ENCODE data around the gene SPINT4. TPM values are rescaled to one million over a fixed set of nuclear protein-coding genes. Genes with fewer than 3 reads are reported as not detected.

The SPINT4 gene
- polyA plus RNA-seq, 4 donors: not detected

GRCh38 chr20:45771182-45771759 is 49.1 kb downstream of the SPINT4 start:
- H3K36me3 ChIP-seq (ENCODE audit: control insufficient read depth in 3 of 3, insufficient read depth in 2 of 3, low read depth in 1 of 3, low read length in 3 of 3): no peaks in the 10 kb centered on the region
- no peak overlapping the region for H3K4me3 ChIP-seq (ENCODE audit: low read depth in 1 of 3, low read length in 3 of 3)
- H3K9me3 ChIP-seq (ENCODE audit: control insufficient read depth in 2 of 2, insufficient read depth in 1 of 2, low read depth in 1 of 2, low read length in 1 of 2): no peaks in the 10 kb centered on the region
- FAIRE-seq (no peak), DNase-seq (peak; percentile 94 to 96)
- H3K4me1 ChIP-seq (ENCODE audit: control insufficient read depth in 3 of 3, insufficient read depth in 2 of 3, low read depth in 1 of 3, low read length in 2 of 3): peaks cover 0 to 12% (median 2%) of the 10 kb centered on the region in 3 donors
- H3K27ac ChIP-seq (ENCODE audit: low read depth in 1 of 3, low read length in 2 of 3): no peak overlapping the region
- whole genome bisulfite sequencing, 3 donors: 28 to 39% (median 31%) methylated on average over 5 of the region's 5 CpGs
- H3K27me3 ChIP-seq (ENCODE audit: control insufficient read depth in 3 of 3, insufficient read depth in 3 of 3, low read length in 3 of 3): no peaks in the 10 kb centered on the region

DNA sequence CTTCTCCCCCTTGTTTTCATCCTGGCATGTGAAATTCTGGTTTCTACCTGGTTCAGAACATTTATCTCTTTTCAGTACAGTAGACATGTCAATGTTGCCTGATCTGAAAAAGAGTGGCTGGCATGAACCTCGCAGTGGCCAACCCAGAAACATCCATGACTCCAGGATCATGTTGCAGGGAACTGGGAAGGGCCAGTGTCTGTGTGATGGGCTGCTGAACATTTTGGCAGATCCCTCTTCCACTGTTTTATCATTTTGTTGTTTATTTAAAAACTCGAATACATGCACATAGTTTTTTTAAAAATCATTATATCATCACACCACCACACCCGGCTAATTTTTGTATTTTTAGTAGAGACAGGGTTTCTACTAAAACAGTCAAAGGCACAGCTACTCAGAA is 50.5 kb downstream of the SPINT4 start:
- FAIRE-seq (no peak), DNase-seq (no peak)
- no peak overlapping the region for H3K4me3 ChIP-seq (ENCODE audit: low read depth in 1 of 3, low read length in 3 of 3)

GRCh38 chr20:45774945-45775344 is 52.8 kb downstream of the SPINT4 start:
- WGBS, 3 donors: 13 to 54% (median 51%) methylated on average over 1 to 2 of the region's 2 CpGs
- no peak overlapping the region for H3K27ac ChIP-seq (ENCODE audit: low read depth in 1 of 3, low read length in 2 of 3)
- no peak for FAIRE-seq
- H3K4me1 ChIP-seq (ENCODE audit: control insufficient read depth in 3 of 3, insufficient read depth in 2 of 3, low read depth in 1 of 3, low read length in 2 of 3): peaks cover 0 to 19% (median 2%) of the 10 kb centered on the region in 3 donors
- peak in 1 of 2 donors; percentile 19 for DNase-seq
- H3K4me3 ChIP-seq (ENCODE audit: low read depth in 1 of 3, low read length in 3 of 3): no peak overlapping the region
- no peaks in the 10 kb centered on the region for H3K36me3 ChIP-seq (ENCODE audit: control insufficient read depth in 3 of 3, insufficient read depth in 2 of 3, low read depth in 1 of 3, low read length in 3 of 3)
- H3K27me3 ChIP-seq (ENCODE audit: control insufficient read depth in 3 of 3, insufficient read depth in 3 of 3, low read length in 3 of 3): no peaks in the 10 kb centered on the region
- no peaks in the 10 kb centered on the region for H3K9me3 ChIP-seq (ENCODE audit: control insufficient read depth in 2 of 2, insufficient read depth in 1 of 2, low read depth in 1 of 2, low read length in 1 of 2)

More for the DNA sequence above, 50.5 kb downstream of the SPINT4 start:
- Histone ChIP-seq H3K4me1 (ENCODE audit: control insufficient read depth in 3 of 3, insufficient read depth in 2 of 3, low read depth in 1 of 3, low read length in 2 of 3) (peaks cover 0 to 12% (median 2%) of the 10 kb centered on the region in 3 donors), H3K27ac (ENCODE audit: low read depth in 1 of 3, low read length in 2 of 3) (no peak overlapping the region), H3K27me3 (ENCODE audit: control insufficient read depth in 3 of 3, insufficient read depth in 3 of 3, low read length in 3 of 3) (no peaks in the 10 kb centered on the region), H3K9me3 (ENCODE audit: control insufficient read depth in 2 of 2, insufficient read depth in 1 of 2, low read depth in 1 of 2, low read length in 1 of 2) (no peaks in the 10 kb centered on the region), H3K36me3 (ENCODE audit: control insufficient read depth in 3 of 3, insufficient read depth in 2 of 3, low read depth in 1 of 3, low read length in 3 of 3) (no peaks in the 10 kb centered on the region)
- WGBS, 3 donors: 60 to 77% (median 70%) methylated on average over 3 of the region's 3 CpGs

DNA sequence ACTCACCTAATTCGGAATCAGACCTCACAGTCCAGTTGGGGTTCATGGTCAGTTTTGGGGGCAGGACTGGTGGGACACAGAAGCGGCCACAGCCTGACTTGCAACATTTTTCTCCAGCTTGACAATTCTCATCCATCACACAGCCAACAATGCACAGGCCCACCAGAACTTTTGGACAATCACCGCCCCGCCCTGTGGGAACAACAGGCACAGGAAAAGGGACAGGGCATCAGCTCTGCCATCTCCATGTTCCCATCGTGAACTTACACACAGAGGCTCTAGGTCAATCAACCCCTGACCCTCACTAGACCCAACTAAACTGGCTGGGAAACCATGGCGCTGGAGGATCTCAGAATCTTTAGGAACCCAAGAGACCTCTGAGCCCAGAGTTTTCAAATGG is 53.3 kb downstream of the SPINT4 start:
- FAIRE-seq (no peak), DNase-seq (no peak)
- Histone ChIP-seq H3K27ac (ENCODE audit: low read depth in 1 of 3, low read length in 2 of 3) (no peak overlapping the region), H3K36me3 (ENCODE audit: control insufficient read depth in 3 of 3, insufficient read depth in 2 of 3, low read depth in 1 of 3, low read length in 3 of 3) (no peaks in the 10 kb centered on the region), H3K4me3 (ENCODE audit: low read depth in 1 of 3, low read length in 3 of 3) (no peak overlapping the region), H3K4me1 (ENCODE audit: control insufficient read depth in 3 of 3, insufficient read depth in 2 of 3, low read depth in 1 of 3, low read length in 2 of 3) (peaks cover 0 to 19% (median 2%) of the 10 kb centered on the region in 3 donors), H3K9me3 (ENCODE audit: control insufficient read depth in 2 of 2, insufficient read depth in 1 of 2, low read depth in 1 of 2, low read length in 1 of 2) (no peaks in the 10 kb centered on the region), H3K27me3 (ENCODE audit: control insufficient read depth in 3 of 3, insufficient read depth in 3 of 3, low read length in 3 of 3) (no peaks in the 10 kb centered on the region)
- 81 to 87% (median 87%) methylated on average over 6 of the region's 6 CpGs for WGBS, 3 donors

Other genes starting within 250 kb of the SPINT4 start
- not detected for gene SPINT3, start 206.7 kb upstream of the SPINT4 start, polyA plus RNA-seq
- not detected for gene WFDC6, start 182.9 kb upstream of the SPINT4 start, polyA plus RNA-seq
- not detected for gene EPPIN, start 174.9 kb upstream of the SPINT4 start, polyA plus RNA-seq
- not detected for gene WFDC8, start 143.1 kb upstream of the SPINT4 start, polyA plus RNA-seq
- not detected for gene WFDC10A, start 92.6 kb upstream of the SPINT4 start, polyA plus RNA-seq
- not detected for gene WFDC9, start 91.1 kb upstream of the SPINT4 start, polyA plus RNA-seq
- gene WFDC11, start 52.1 kb upstream of the SPINT4 start, polyA plus RNA-seq: not detected
- under 1 TPM in 1 of 4 donors, not detected in 3; 0.04 TPM for gene WFDC13, start 20.3 kb upstream of the SPINT4 start, polyA plus RNA-seq
- gene WFDC10B, start 17.3 kb upstream of the SPINT4 start, polyA plus RNA-seq: under 1 TPM in 1 of 4 donors, not detected in 3; 0.16 TPM
- gene WFDC3, start 69.5 kb downstream of the SPINT4 start, polyA plus RNA-seq: under 1 TPM in 2 of 4 donors, not detected in 2; 0.44 to 0.81 TPM
- gene DNTTIP1, start 69.6 kb downstream of the SPINT4 start, polyA plus RNA-seq: 10 to 100 TPM; 27.9 to 42.7 (median 36.9) TPM
- gene UBE2C, start 90.3 kb downstream of the SPINT4 start, polyA plus RNA-seq: 10 to 100 TPM; 10.8 to 99.6 (median 24.0) TPM
- 10 to 100 TPM in 2 of 4 donors, 1 to 10 TPM in 2; 2.6 to 23.7 (median 13.5) TPM for gene TNNC2, start 105.0 kb downstream of the SPINT4 start, polyA plus RNA-seq
- 10 to 100 TPM in 2 of 4 donors, 1 to 10 TPM in 2; 7.8 to 14.6 (median 10.1) TPM for gene SNX21, start 111.5 kb downstream of the SPINT4 start, polyA plus RNA-seq
- gene ACOT8, start 135.0 kb downstream of the SPINT4 start, polyA plus RNA-seq: 100 to 1,000 TPM in 1 of 4 donors, 10 to 100 TPM in 3; 28.6 to 123 (median 47.6) TPM
- gene ZSWIM3, start 135.3 kb downstream of the SPINT4 start, polyA plus RNA-seq: 1 to 10 TPM; 2.7 to 6.8 (median 4.1) TPM
- 10 to 100 TPM in 1 of 4 donors, 1 to 10 TPM in 3; 2.5 to 17.1 (median 3.6) TPM for gene ZSWIM1, start 158.9 kb downstream of the SPINT4 start, polyA plus RNA-seq
- 10 to 100 TPM in 1 of 4 donors, 1 to 10 TPM in 1, not detected in 2; 1.8 to 16.4 TPM for gene SPATA25, start 165.3 kb downstream of the SPINT4 start, polyA plus RNA-seq
- gene NEURL2, start 168.9 kb downstream of the SPINT4 start, polyA plus RNA-seq: 10 to 100 TPM in 1 of 4 donors, 1 to 10 TPM in 3; 2.9 to 20.2 (median 4.0) TPM
- 1,000 to 10,000 TPM in 1 of 4 donors, 100 to 1,000 TPM in 2, 10 to 100 TPM in 1; 78.9 to 1,454 (median 115) TPM for gene CTSA, start 169.0 kb downstream of the SPINT4 start, polyA plus RNA-seq
- gene PLTP, start 189.8 kb downstream of the SPINT4 start, polyA plus RNA-seq: 10 to 100 TPM in 3 of 4 donors, 1 to 10 TPM in 1; 2.0 to 67.4 (median 17.1) TPM
- 10 to 100 TPM; 16.1 to 30.0 (median 26.8) TPM for gene PCIF1, start 212.3 kb downstream of the SPINT4 start, polyA plus RNA-seq
- 10 to 100 TPM; 10.7 to 20.8 (median 13.1) TPM for gene ZNF335, start 249.9 kb downstream of the SPINT4 start, polyA plus RNA-seq

Measured in small intestine (tissue), 7 donors.